SK-N-MC (cell line): ENCODE data around the gene SPACDR.

Source experiments
- EZH2 ChIP-seq: fragments of 200-600 bp; sonication (generic); IDR thresholded peaks from one replicate; pipeline ENCODE4 v1.6.1; 2017; ENCODE audit warnings: antibody characterized with exemption
- POLR2AphosphoS5 ChIP-seq: IDR thresholded peaks from 2 replicates; pipeline ENCODE4 v1.6.1; 2012; ENCODE audit warnings: mild to moderate bottlenecking, low read depth, low read length, borderline replicate concordance

GRCh38 chr7:100472854-100473499 lies 8.9 kb upstream of the SPACDR start:
- TF ChIP-seq EZH2 (no peak), POLR2AphosphoS5 (peak; percentile 74)
